Neural cell (in vitro differentiated cells): ENCODE data around the gene MAB21L4. TPM values are rescaled to one million over a fixed set of nuclear protein-coding genes. Genes with fewer than 3 reads are reported as not detected.

Experiments
- H2AFZ ChIP-seq: fragments of 200-600, 300-800 bp; sonication (generic), shearing (Covaris generic); 2 replicates; pipeline ENCODE4 v1.6.0; 2014; ENCODE audit warnings: low read depth, mild to moderate bottlenecking, antibody characterized with exemption, low read length, moderate library complexity
- H3F3A ChIP-seq: fragments of 200-600 bp; shearing (Covaris generic); 2 replicates; pipeline ENCODE4 v1.6.1; 2016; ENCODE audit warnings: mild to moderate bottlenecking, moderate library complexity, mixed read lengths, antibody characterized with exemption, low read length; ENCODE audit not compliant: insufficient read depth, poor library complexity, severe bottlenecking
- H3K27ac ChIP-seq: fragments of 200-600, 300-800 bp; sonication (generic), shearing (Covaris generic); 2 replicates; pipeline ENCODE4 v1.5.1; 2014; ENCODE audit warnings: mild to moderate bottlenecking, low read length, moderate library complexity
- H3K27me3 ChIP-seq: fragments of 300-800, 200-600 bp; sonication (generic), shearing (Covaris generic); 2 replicates; pipeline ENCODE4 v1.6.0; 2014; ENCODE audit warnings: mild to moderate bottlenecking, low read depth, low read length, moderate library complexity; ENCODE audit not compliant: insufficient read depth
- H3K36me3 ChIP-seq: fragments of 300-800, 200-600 bp; sonication (generic), shearing (Covaris generic); 2 replicates; pipeline ENCODE4 v1.5.1; 2014; ENCODE audit warnings: mild to moderate bottlenecking, antibody characterized with exemption, low read length, moderate library complexity; ENCODE audit not compliant: insufficient read depth
- H3K4me2 ChIP-seq: fragments of 300-800, 200-600 bp; sonication (generic), shearing (Covaris generic); 2 replicates; pipeline ENCODE4 v1.6.0; 2014; ENCODE audit warnings: mild to moderate bottlenecking, low read length
- H3K4me3 ChIP-seq: fragments of 300-800, 200-600 bp; sonication (generic), shearing (Covaris generic); 2 replicates; pipeline ENCODE4 v1.5.1; 2014; ENCODE audit warnings: mild to moderate bottlenecking, low read length, moderate library complexity
- H3K79me2 ChIP-seq: fragments of 200-600 bp; shearing (Covaris generic); replicated peaks from 2 replicates; pipeline ENCODE4 v1.6.0; 2014; ENCODE audit warnings: mild to moderate bottlenecking, low read length, moderate library complexity; ENCODE audit not compliant: insufficient read depth
- H3K9ac ChIP-seq: fragments of 300-800, 200-600 bp; sonication (generic), shearing (Covaris generic); 2 replicates; pipeline ENCODE4 v1.6.1; 2016; ENCODE audit warnings: mild to moderate bottlenecking, low read length, mixed read lengths
- H3K9me2 ChIP-seq: fragments of 200-600 bp; shearing (Covaris generic); 2 replicates; pipeline ENCODE4 v1.6.1; 2016; ENCODE audit warnings: mild to moderate bottlenecking, low read length, mixed read lengths; ENCODE audit not compliant: insufficient read depth
- H3K9me3 ChIP-seq: fragments of 200-600, 300-800 bp; sonication (generic), shearing (Covaris generic); 2 replicates; pipeline ENCODE4 v1.6.1; 2016; ENCODE audit warnings: mild to moderate bottlenecking, mixed run types, low read length, moderate library complexity, mixed read lengths
- H4K20me1 ChIP-seq: fragments of 200-600 bp; shearing (Covaris generic); 2 replicates; pipeline ENCODE4 v1.6.1; 2016; ENCODE audit warnings: mild to moderate bottlenecking, mixed run types; ENCODE audit not compliant: insufficient read depth
- CTCF ChIP-seq: fragments of 450-650 bp; IDR thresholded peaks from 2 replicates; pipeline ENCODE4 v1.5.1; 2014; ENCODE audit warnings: antibody characterized with exemption, mild to moderate bottlenecking, moderate library complexity; ENCODE audit not compliant: poor library complexity, severe bottlenecking
- EP300 ChIP-seq: fragments of 450-650 bp; conservative IDR thresholded peaks from 2 replicates; pipeline ENCODE4 v1.6.1; 2014; ENCODE audit warnings: antibody characterized with exemption, mild to moderate bottlenecking, moderate library complexity; ENCODE audit not compliant: poor library complexity, severe bottlenecking
- EZH2 ChIP-seq: fragments of 200-600, 300-800 bp; shearing (Covaris generic), sonication (generic); IDR thresholded peaks from 2 replicates; pipeline ENCODE4 v1.6.1; 2014; ENCODE audit warnings: antibody characterized with exemption, low read length, borderline replicate concordance, mild to moderate bottlenecking; ENCODE audit not compliant: insufficient read depth, poor library complexity, severe bottlenecking
- MXI1 ChIP-seq: fragments of 450-650 bp; conservative IDR thresholded peaks from 2 replicates; pipeline ENCODE4 v1.6.1; 2014; ENCODE audit warnings: antibody characterized with exemption, mild to moderate bottlenecking; ENCODE audit not compliant: poor library complexity, severe bottlenecking
- POLR2AphosphoS5 ChIP-seq: IDR thresholded peaks from 2 replicates; pipeline ENCODE4 v1.6.1; 2012
- RAD21 ChIP-seq: fragments of 450-650 bp; conservative IDR thresholded peaks from 2 replicates; pipeline ENCODE4 v1.6.1; 2014; ENCODE audit warnings: antibody characterized with exemption, mild to moderate bottlenecking, moderate library complexity
- REST ChIP-seq: IDR thresholded peaks from 2 replicates; pipeline ENCODE4 v1.6.1; 2012; ENCODE audit warnings: borderline replicate concordance
- SMC3 ChIP-seq: fragments of 450-650 bp; conservative IDR thresholded peaks from 2 replicates; pipeline ENCODE4 v1.6.1; 2014; ENCODE audit warnings: antibody characterized with exemption, mild to moderate bottlenecking, moderate library complexity; ENCODE audit not compliant: poor library complexity
- TAF1 ChIP-seq: IDR thresholded peaks from 2 replicates; pipeline ENCODE4 v1.6.1; 2012; ENCODE audit warnings: low read depth
- polyA plus RNA-seq: library from polyadenylated mRNA; depleted of rRNA; stranded (reverse); fragments of >200 nt; gene quantifications from 2 replicates; pipeline ENCODE4 v1.2.3, GENCODE V29; 2014

MAB21L4 gene
- polyA plus RNA-seq, 1 donor from 2014 or later = not detected

- no peak overlapping the region for H2AFZ ChIP-seq
- no peaks in the 10 kb centered on the region for H3K27me3 ChIP-seq
- H3F3A ChIP-seq = no peaks in the 10 kb centered on the region
- no peaks in the 10 kb centered on the region for H4K20me1 ChIP-seq
- no peak for TF ChIP-seq EP300
- TF ChIP-seq SMC3 = no peak
- TF ChIP-seq RAD21 = no peak
- no peak for TF ChIP-seq POLR2AphosphoS5
- TF ChIP-seq MXI1 = no peak
- TF ChIP-seq TAF1 = no peak
- TF ChIP-seq REST = no peak
- TF ChIP-seq EZH2 = no peak
- TF ChIP-seq CTCF = no peak
- H3K79me2 ChIP-seq = no peaks in the 10 kb centered on the region
- no peaks in the 10 kb centered on the region for H3K36me3 ChIP-seq
- H3K4me2 ChIP-seq = no peak overlapping the region
- no peaks in the 10 kb centered on the region for H3K9me3 ChIP-seq
- no peak overlapping the region for H3K9ac ChIP-seq
- no peaks in the 10 kb centered on the region for H3K9me2 ChIP-seq
- no peak overlapping the region for H3K27ac ChIP-seq
- no peak overlapping the region for H3K4me3 ChIP-seq
Measured at GRCh38 chr2:240864475-240864874, 31.5 kb downstream of the MAB21L4 start.

- H4K20me1 ChIP-seq = no peaks in the 10 kb centered on the region
- H3K9ac ChIP-seq = no peak overlapping the region
- H3K4me3 ChIP-seq = no peak overlapping the region
- no peaks in the 10 kb centered on the region for H3K9me2 ChIP-seq
- H3K79me2 ChIP-seq = no peaks in the 10 kb centered on the region
- no peaks in the 10 kb centered on the region for H3K9me3 ChIP-seq
- H2AFZ ChIP-seq = no peak overlapping the region
- TF ChIP-seq EP300 (no peak), CTCF (no peak), EZH2 (no peak), MXI1 (no peak), RAD21 (no peak), SMC3 (no peak), TAF1 (no peak), POLR2AphosphoS5 (no peak), REST (no peak)
- H3K36me3 ChIP-seq = no peaks in the 10 kb centered on the region
- no peaks in the 10 kb centered on the region for H3K27me3 ChIP-seq
- H3K27ac ChIP-seq = no peak overlapping the region
- no peaks in the 10 kb centered on the region for H3F3A ChIP-seq
- H3K4me2 ChIP-seq = no peak overlapping the region
Measured at GRCh38 chr2:240861547-240861946, 34.4 kb downstream of the MAB21L4 start.
